NCI-H2227 (cell line): ENCODE measurements around the gene PRIMA1.
A peak's percentile ranks its signal among the peaks of the same experiment; 100 is the strongest.

Source experiments
- DNase-seq: peaks from one replicate; lab custom pipeline; 2025; ENCODE audit not compliant: unreplicated experiment; lab: John Stamatoyannopoulos, UW

PRIMA1 gene

DNA sequence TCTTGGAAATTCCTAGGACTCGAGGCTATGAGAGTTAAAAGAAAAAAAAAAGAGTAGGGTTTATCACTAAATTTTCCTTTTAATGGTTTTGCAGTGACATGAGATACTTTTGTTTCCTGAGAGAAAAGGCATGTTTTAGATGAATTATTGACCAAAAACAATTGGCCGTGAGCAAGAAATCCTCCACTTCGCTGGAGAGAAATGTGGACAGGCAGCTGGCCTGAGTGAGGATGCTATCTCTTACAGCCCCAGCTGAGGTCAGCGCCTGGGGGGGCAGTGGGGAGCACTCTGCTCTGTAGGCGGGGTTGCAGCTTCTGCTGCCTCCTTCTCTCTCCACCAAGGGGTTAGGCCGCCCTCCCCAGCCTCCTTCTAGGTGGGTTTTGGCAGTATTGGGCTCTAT is 54.7 kb downstream of the PRIMA1 start:
- DNase-seq: no peak

DNA sequence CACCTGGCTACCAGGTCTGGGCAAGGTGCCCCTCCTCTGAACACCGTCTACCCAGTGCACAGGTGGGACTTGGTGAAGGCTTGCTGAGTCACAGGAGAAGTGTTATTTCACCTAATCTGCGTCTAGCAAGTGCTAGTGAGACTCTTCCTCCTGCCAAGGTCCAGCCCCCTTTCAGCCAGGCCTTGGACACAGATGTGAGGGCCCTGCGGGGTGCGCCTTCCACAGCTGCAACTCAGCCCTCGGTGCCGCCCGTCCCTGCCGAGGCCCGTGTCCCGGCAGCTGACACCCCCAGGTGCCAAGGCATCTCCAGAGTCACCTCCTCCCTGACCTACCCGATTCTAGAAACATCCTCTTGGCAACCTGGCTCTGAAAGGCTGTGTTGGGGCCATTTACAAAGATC is 55.1 kb downstream of the PRIMA1 start:
- no peak for DNase-seq

GRCh38 chr14:93732524-93732923 is 55.8 kb downstream of the PRIMA1 start:
- no peak for DNase-seq

DNA sequence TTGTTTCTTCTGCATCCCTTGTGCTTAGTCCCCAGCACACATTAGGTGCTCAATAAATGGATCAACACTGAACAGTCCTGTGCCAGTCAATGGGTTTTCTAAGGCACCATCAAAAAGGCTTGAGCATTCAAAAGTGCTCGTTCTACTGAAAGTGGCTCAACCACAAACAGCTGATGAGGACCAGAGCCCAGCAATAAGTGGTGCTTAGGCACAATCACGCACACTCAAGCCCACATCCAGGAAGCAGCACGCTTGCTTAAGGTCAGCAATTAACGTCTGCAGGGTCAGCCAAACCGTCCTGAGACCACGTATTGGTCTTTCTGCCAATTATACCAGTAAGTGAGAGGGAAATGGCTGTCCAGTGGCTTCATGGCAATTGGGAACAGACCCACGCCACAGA is 56.5 kb downstream of the PRIMA1 start:
- DNase-seq: peak; percentile 51

DNA sequence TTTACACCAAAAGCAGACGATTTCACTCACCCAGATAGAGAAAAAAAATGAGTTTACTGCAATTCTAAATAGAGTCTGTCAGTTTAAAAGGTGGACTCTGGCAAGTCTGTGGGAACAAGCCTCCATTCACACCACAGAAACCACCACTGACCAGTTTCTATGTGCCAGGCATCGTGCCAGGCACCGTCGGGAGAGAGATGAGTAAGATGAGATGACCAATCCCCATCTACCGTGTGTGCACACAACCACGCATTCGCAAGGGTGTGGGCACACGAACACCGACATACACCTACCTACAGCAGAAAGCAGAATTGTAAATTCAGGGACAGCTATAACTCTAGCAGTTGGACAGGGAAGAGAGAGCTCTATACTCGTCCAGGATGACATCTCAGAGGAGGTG is 58.3 kb downstream of the PRIMA1 start:
- no peak for DNase-seq

GRCh38 chr14:93728651-93729016 is 59.7 kb downstream of the PRIMA1 start:
- DNase-seq: no peak

GRCh38 chr14:93727917-93728650 is 60.2 kb downstream of the PRIMA1 start:
- DNase-seq: no peak

GRCh38 chr14:93727039-93727740 is 61.1 kb downstream of the PRIMA1 start:
- no peak for DNase-seq

DNA sequence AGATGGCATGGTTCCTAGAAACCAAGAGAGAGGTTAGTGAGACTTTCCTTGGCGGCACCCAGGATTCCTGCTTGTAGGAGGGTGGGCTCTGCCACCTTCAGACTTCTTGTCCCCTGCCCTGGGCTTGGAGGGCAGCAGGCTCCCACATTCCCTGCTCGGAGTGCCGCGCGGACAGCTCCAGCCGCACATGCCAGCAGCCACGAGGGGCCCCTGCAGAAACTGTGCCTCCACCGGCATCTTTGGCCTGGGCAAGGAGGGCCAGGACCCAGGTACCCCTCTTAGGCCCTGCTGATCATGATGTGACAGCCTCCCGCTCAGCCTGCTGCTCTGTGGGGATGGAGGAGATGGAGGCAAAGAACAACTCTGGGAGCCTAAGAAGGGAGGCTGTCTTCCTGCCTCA is 62.3 kb downstream of the PRIMA1 start:
- DNase-seq: no peak

DNA sequence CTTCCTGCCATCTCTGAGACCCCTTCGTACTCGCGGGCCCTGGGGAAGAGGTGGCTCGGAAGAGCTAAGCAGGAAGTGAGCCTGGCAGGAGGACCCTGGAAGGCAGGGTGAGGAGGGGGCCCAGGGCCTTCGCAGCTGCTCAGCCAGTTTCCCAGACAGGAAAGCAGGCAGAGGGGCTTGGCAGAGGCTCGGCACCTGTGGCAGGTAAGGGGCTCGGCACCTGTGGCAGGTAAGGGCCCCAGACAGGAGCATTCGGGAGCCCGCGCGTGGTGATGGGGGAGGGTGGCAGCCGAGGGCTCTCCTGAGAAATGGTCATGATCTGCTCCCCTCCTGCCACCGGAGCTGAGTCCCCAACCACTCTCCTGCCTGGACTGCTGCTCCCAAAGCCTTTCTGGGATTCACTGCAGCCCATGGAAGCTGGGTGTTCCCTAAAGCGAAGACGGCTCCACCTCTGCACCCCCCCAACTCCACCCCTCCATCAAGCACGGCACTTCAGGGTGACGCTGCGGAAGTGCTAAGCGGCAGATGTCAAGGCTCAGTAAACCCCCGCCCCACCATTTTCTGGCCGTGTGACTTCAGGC is 63.2 kb downstream of the PRIMA1 start:
- DNase-seq: no peak

DNA sequence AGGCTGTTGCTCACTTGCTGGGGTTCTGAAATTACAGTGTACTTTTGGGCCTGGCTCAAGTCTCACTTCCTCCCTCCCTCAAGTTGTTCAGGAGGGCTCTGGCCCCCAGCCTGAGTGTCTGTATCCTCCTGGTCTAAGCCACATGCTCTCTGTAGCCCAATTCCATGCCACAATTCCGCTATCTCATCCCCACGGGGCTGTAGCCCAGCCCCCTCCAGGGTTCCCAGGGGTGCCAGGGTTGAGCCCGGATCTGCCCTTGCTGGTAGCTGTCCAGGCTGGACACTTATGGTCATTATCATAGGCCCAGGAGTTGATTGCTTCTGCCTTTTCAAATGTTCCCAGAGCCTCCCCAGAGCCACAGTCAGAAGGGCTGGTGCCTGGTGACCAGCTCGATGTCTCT is 65.3 kb downstream of the PRIMA1 start:
- DNase-seq: no peak

- DNase-seq: no peak
Measured at GRCh38 chr14:93720981-93721483, 67.3 kb downstream of the PRIMA1 start.

- no peak for DNase-seq
Measured at GRCh38 chr14:93720076-93720815, 68.0 kb downstream of the PRIMA1 start.

DNA sequence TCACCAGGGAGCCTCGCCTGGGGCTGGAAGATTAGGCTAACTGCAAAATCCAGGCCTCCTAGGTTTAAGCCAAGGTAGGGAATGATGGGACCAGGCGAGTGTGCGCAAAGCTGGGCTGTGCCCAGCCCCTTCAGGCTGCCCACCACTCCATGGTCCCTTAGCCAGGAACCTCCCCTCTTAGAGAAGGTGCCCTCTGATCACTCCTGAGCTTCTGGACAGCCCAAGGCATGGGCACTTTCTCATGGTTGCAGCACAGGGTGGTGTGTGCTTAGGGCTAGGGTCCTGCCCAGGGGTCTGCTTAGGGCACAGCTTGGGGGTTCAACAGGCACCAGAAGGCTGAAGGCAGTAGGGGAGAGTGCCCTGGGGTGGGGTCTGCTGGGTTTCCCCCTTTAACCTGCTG is 69.0 kb downstream of the PRIMA1 start:
- DNase-seq: no peak

DNA sequence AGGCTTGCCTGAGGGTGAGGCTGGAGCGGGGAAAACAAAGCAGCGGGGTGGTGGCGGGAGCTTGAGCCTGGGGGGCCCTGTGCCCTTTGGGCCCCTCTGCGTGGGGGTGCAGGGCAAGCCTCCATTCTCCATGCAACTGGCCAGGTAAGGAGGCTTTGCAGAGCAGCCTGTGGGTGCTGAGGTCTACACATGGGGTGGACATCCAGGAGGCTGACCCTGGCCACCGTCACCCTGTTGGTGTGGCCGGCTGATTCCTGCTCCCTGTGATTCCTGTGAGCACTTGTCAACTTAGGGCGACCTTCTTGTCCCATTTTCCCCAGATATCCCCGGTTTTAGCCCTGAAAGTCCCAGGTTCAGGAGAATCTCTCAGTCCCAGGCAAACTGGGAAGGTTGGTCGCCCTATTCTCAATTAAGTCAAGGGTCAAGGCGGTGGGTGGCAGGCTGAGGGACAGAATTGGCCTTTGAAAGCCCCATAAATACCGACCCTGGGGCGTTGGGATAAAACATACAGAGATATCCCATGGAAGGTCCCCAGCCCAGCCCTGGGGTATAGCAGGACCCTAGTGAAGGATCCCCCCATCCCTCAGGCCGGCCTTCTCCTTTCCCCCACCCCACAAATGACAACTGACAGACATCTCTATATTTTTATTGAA is 70.5 kb downstream of the PRIMA1 start:
- no peak for DNase-seq

GRCh38 chr14:93716746-93717667 is 71.3 kb downstream of the PRIMA1 start:
- no peak for DNase-seq

DNA sequence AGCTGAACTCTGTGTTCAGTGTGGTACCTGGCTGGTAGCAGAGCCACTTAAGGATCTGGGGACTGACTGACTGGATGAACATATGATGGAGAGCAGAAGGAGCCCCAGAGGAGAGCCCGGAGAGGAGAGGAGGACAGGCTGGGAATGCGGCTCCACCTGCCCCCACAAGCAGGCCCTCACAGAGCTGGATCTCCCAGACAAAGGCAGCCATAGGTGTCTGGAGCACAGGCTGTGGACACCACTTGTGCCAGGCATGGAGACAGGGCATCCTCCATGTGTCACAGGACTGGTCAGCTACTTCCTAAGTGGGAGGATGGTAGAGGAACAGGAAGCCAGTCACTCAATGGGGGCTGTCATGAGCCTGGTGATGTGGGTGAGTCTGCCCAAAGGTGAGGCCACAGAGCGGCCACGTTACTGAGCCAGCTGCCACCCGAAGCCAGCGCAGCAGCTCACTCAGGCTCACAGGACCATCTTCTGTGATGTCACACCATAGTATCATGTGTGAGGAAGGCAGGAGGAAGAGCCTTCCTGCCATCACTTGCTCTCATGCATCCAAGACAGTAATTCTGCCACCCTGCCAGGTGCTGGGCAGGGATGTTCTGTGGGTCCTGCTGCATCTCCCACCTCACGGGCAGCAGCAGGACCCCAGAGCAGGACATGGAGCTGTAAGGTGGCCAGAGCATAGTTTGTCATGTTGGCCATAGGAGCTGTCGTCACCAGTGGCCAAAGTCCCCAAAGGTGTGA is 72.1 kb downstream of the PRIMA1 start:
- DNase-seq: no peak

DNA sequence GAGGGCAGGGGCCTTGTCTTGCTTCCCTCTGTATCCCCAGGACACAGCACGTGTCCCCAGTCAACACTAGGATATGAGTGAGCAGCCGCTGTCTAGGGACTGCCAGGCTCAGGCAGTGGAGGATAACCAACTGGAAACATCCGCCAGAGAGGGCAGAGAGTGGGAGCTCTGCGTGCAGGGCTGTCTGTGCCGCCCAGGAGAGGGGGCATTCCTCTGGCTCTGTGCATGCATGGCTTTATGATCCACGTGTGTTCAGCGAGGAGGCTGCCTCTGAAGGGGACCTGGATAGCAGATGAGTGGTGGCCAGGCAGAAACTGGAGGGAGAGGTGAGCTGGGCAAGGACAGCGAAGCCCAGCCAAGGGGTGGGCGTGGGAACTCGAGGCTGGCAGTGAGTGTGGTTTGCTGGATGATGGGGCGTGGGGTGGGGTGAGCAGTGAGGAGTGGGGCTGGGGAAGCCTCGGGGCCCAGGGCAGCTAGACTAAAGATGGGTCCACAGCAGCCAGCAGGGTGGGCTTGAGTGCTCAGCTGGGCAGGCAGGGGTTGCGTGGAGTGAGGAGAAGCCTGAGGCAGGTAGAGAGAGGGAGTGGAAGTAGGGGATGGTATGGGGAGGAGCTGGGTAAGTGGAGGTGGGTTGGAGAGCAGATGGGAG is 72.9 kb downstream of the PRIMA1 start:
- no peak for DNase-seq

DNA sequence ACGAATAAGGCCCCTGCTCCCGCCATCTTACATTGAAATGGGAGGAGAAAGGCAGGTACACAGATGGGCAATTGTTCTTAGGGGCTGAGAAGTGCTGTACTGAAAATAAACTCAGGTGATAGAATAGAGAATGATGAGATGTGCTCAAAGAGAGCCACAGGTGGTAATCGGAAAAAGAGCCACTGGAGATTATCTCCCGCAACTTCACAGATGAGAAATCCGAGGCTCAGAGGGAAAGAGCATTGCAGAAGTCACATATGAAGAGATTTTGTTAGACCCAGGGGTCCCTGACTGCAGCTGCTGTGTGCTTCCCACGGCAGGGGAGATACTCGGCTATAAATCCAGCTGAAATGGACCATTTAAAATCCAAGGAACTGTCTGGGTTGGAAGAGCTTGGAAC is 73.7 kb downstream of the PRIMA1 start:
- no peak for DNase-seq
